Measurements from ENCODE around the gene ZKSCAN8.

- TF ChIP-seq CTCF (conservative IDR thresholded peaks at IDR 0.05; ENCODE audit: low read depth, low read length) (no peak), EZH2 (IDR thresholded peaks at IDR 0.05; ENCODE audit: borderline replicate concordance, low read depth, low read length, poor library complexity, severe bottlenecking) (no peak)
Observed at GRCh38 chr6:28125401-28125800, 16.3 kb upstream of the ZKSCAN8 start.
